CD4-positive, alpha-beta T cell treated with Interferon gamma for 1 hour (primary cell): Measurements from ENCODE around the gene XPO4.

ENCODE experiments used
- DNase-seq: peaks from one replicate; pipeline ENCODE4 v3.0.0-alpha.2; 2020

XPO4 gene

GRCh38 chr13:20826301-20826700 lies 76.2 kb downstream of the XPO4 start:
- DNase-seq, result no peak

- no peak for DNase-seq
These were observed 77.1 kb downstream of the XPO4 start for GRCh38 chr13:20825477-20825875.

GRCh38 chr13:20824762-20825476 lies 77.6 kb downstream of the XPO4 start:
- no peak for DNase-seq

- no peak for DNase-seq
These were observed 79.5 kb downstream of the XPO4 start for GRCh38 chr13:20823071-20823470.

- DNase-seq, result no peak
These were observed 80.1 kb downstream of the XPO4 start for GRCh38 chr13:20822406-20822805.

- DNase-seq, result no peak
These were observed 82.8 kb downstream of the XPO4 start for GRCh38 chr13:20819715-20820114.

- DNase-seq, result no peak
These were observed 87.1 kb downstream of the XPO4 start for GRCh38 chr13:20815464-20815863.

- DNase-seq, result no peak
These were observed 88.2 kb downstream of the XPO4 start for GRCh38 chr13:20814224-20814910.

GRCh38 chr13:20812890-20813289 lies 89.7 kb downstream of the XPO4 start:
- DNase-seq, result no peak

GRCh38 chr13:20810808-20811207 lies 91.7 kb downstream of the XPO4 start:
- no peak for DNase-seq

GRCh38 chr13:20808874-20809273 lies 93.7 kb downstream of the XPO4 start:
- no peak for DNase-seq

GRCh38 chr13:20803180-20803965 lies 99.2 kb downstream of the XPO4 start:
- DNase-seq, result no peak

- DNase-seq, result no peak
These were observed 100.8 kb downstream of the XPO4 start for GRCh38 chr13:20801707-20802106.

GRCh38 chr13:20799726-20800416 lies 102.7 kb downstream of the XPO4 start:
- no peak for DNase-seq

- peak; percentile 4 for DNase-seq
These were observed 104.5 kb downstream of the XPO4 start for GRCh38 chr13:20798027-20798426.

- no peak for DNase-seq
These were observed 105.6 kb downstream of the XPO4 start for GRCh38 chr13:20796791-20797508.

- no peak for DNase-seq
These were observed 112.9 kb downstream of the XPO4 start for GRCh38 chr13:20789665-20790064.

- DNase-seq, result no peak
These were observed 114.2 kb downstream of the XPO4 start for GRCh38 chr13:20788312-20788711.

GRCh38 chr13:20787180-20787579 lies 115.4 kb downstream of the XPO4 start:
- DNase-seq, result no peak

- DNase-seq, result no peak
These were observed 120.3 kb downstream of the XPO4 start for GRCh38 chr13:20782116-20782708.

GRCh38 chr13:20780317-20780716 lies 122.2 kb downstream of the XPO4 start:
- DNase-seq, result no peak

GRCh38 chr13:20779405-20779804 lies 123.1 kb downstream of the XPO4 start:
- DNase-seq, result no peak
